Panc1 (cell line): ENCODE results near the gene HOATZ. TPM values are rescaled to one million over a fixed set of nuclear protein-coding genes. Genes with fewer than 3 reads are reported as not detected.

Experiments
- ATAC-seq: fragments of 200-7000 bp; cut with Tn5 transposase; 2 replicates; pipeline ENCODE4 v1.9.1; 2020; ENCODE audit warnings: mild to moderate bottlenecking, moderate library complexity
- BruUV-seq: library from RNA; stranded (reverse); fragments of 400-500 nt; replicated peaks from 2 replicates; lab custom pipeline; 2021; lab: Mats Ljungman, UMichigan
- CTCF ChIA-PET: fragments of 300-600 bp; sonication (Branson Sonifier 250); formaldehyde crosslinking; loops from one replicate; lab custom pipeline; 2022; ENCODE audit warnings: antibody characterized with exemption; lab: Charles Lee
- POLR2A ChIA-PET: fragments of 300-600 bp; sonication (Branson Sonifier 250); formaldehyde crosslinking; loops from one replicate; lab custom pipeline; 2022; ENCODE audit warnings: antibody characterized with exemption; lab: Charles Lee
- DNase-seq: peaks from one replicate; pipeline ENCODE4 v3.0.0-alpha.2; 2010; ENCODE audit warnings: low read depth, low spot score
- H3K27ac ChIP-seq: 2 replicates; pipeline ENCODE4 v1.5.1; 2011; ENCODE audit warnings: mild to moderate bottlenecking, low read length, inconsistent platforms
- H3K27me3 ChIP-seq: fragments of 200-500 bp; sonication (Bioruptor generic); 2 replicates; pipeline ENCODE4 v1.6.0; 2014; ENCODE audit warnings: low read length, inconsistent platforms; ENCODE audit not compliant: control insufficient read depth, insufficient read depth
- H3K36me3 ChIP-seq: fragments of 200-500 bp; sonication (Bioruptor generic); 2 replicates; pipeline ENCODE4 v1.5.1; 2014; ENCODE audit warnings: inconsistent platforms, mild to moderate bottlenecking, low read length, moderate library complexity; ENCODE audit not compliant: control insufficient read depth, insufficient read depth
- H3K4me1 ChIP-seq: 2 replicates; pipeline ENCODE4 v1.5.1; 2011; ENCODE audit warnings: inconsistent platforms, mild to moderate bottlenecking, low read length, moderate library complexity; ENCODE audit not compliant: control insufficient read depth, insufficient read depth
- H3K4me3 ChIP-seq, 2 experiments: 2 replicates each; pipeline ENCODE4 v1.5.1; 2011 to 2012; ENCODE audit warnings: low read depth in 2 of 2, low read length in 2 of 2, mild to moderate bottlenecking in 2 of 2, inconsistent platforms in 1 of 2, moderate library complexity in 1 of 2
- H3K9me3 ChIP-seq: fragments of 200-500 bp; sonication (Bioruptor generic); 2 replicates; pipeline ENCODE4 v1.5.1; 2014; ENCODE audit warnings: low read depth, mild to moderate bottlenecking, inconsistent platforms, low read length, moderate library complexity; ENCODE audit not compliant: control insufficient read depth, insufficient read depth
- CTCF ChIP-seq: fragments of 450-650 bp; IDR thresholded peaks from 2 replicates; pipeline ENCODE4 v1.5.1; 2017; ENCODE audit warnings: mild to moderate bottlenecking
- POLR2AphosphoS5 ChIP-seq: IDR thresholded peaks from 2 replicates; pipeline ENCODE4 v1.6.1; 2012; ENCODE audit warnings: mild to moderate bottlenecking, low read depth, low read length, moderate library complexity
- REST ChIP-seq, 2 experiments: IDR thresholded peaks; 2 replicates each; pipeline ENCODE4 v1.6.1; 2011 to 2012; ENCODE audit warnings: low read depth in 2 of 2, control low read depth in 1 of 2, low read length in 1 of 2, mild to moderate bottlenecking in 1 of 2, moderate library complexity in 1 of 2; ENCODE audit not compliant: insufficient read depth in 1 of 2
- SIN3A ChIP-seq: IDR thresholded peaks from 2 replicates; pipeline ENCODE4 v1.6.1; 2012; ENCODE audit warnings: low read depth, mild to moderate bottlenecking, low read length, moderate library complexity, borderline replicate concordance; ENCODE audit not compliant: insufficient read depth
- TCF7L2 ChIP-seq: IDR thresholded peaks from 2 replicates; pipeline ENCODE4 v1.6.1; 2011; ENCODE audit warnings: mild to moderate bottlenecking, low read depth, low read length, inconsistent platforms
- in situ Hi-C: cut with HindIII; loops from 2 replicates; pipeline ENCODE4 v1.10.0; 2016; ENCODE audit warnings: low sequenced_read_pairs, low pct_unique_long_range_greater_than_20kb
- intact Hi-C: fragments of 100-400 bp; cut with micrococcal nuclease; formaldehyde crosslinking; loops from one replicate; pipeline ENCODE4 v1.10.0; 2022; ENCODE audit not compliant: unreplicated experiment
- total RNA-seq: library from RNA; stranded (reverse); gene quantifications from one replicate; pipeline ENCODE4 v1.2.1, GENCODE V29; 2021; ENCODE audit not compliant: unreplicated experiment

The HOATZ gene
- total RNA-seq, 1 experiment from 2014 or later = not detected

GRCh38 chr11:111560800-111561199 is 46.2 kb downstream of the HOATZ start:
- POLR2A ChIA-PET = no interaction called here
- ATAC-seq (no peak), DNase-seq (no peak)
- in situ Hi-C loops (no loop called here), intact Hi-C loops (no loop called here)
- no TSS peak for BruUV-seq
- CTCF ChIA-PET = no interaction called here
- Histone ChIP-seq H3K27ac (no peak overlapping the region), H3K9me3 (peaks cover 4% of the 10 kb centered on the region; the same call in 1 of the 2 replicates), H3K36me3 (no peaks in the 10 kb centered on the region), H3K4me1 (no peaks in the 10 kb centered on the region; the same call in 1 of the 2 replicates), H3K4me3 (no peak overlapping the region), H3K27me3 (no peaks in the 10 kb centered on the region)
- TF ChIP-seq REST (IDR thresholded peaks at IDR 0.05; ENCODE audit: insufficient read depth in 1 of 2, low read depth in 2 of 2, low read length in 1 of 2) (no peak), SIN3A (no peak), POLR2AphosphoS5 (no peak), CTCF (no peak), TCF7L2 (no peak)

DNA sequence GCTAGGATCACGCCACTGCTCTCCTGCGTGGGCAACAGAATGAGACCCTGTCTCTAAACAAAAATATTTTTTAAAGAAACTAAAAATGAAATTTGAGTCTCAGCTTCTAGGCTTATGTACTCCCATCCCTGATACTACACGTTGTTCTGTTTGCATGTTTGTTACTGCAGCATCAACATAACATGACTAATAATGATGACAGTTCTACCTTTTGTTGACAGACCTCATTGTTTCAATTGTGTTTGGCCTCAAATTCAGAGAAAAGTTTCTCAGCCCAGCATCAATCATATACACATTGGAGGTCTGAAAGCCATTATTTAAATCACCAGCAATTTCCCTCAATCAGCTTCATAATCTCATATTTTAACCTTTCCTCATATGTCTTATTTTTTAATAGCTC is 46.7 kb downstream of the HOATZ start:
- Histone ChIP-seq H3K27ac (no peak overlapping the region), H3K9me3 (peaks cover 3% of the 10 kb centered on the region; the same call in 1 of the 2 replicates), H3K4me1 (no peaks in the 10 kb centered on the region; the same call in 1 of the 2 replicates), H3K27me3 (no peaks in the 10 kb centered on the region), H3K36me3 (no peaks in the 10 kb centered on the region), H3K4me3 (no peak overlapping the region)
- in situ Hi-C loops = no loop called here
- intact Hi-C loops = no loop called here
- TF ChIP-seq TCF7L2 = no peak
- no peak for TF ChIP-seq SIN3A
- no peak for TF ChIP-seq REST (IDR thresholded peaks at IDR 0.05; ENCODE audit: insufficient read depth in 1 of 2, low read depth in 2 of 2, low read length in 1 of 2)
- TF ChIP-seq CTCF = no peak
- TF ChIP-seq POLR2AphosphoS5 = no peak
- ChIA-PET CTCF (no interaction called here), POLR2A (no interaction called here)
- BruUV-seq = no TSS peak
- no peak for DNase-seq
- no peak for ATAC-seq
